SK-N-MC (cell line): ENCODE results near the gene RFX2.
"Not testable (repeated sequence)": the region's sequence is repeated elsewhere in the genome, so short reads cannot be mapped to it uniquely, and the experiment has no call there.

Source experiments
- DNase-seq: peaks from one replicate; pipeline ENCODE4 v3.0.0-alpha.2; 2011; ENCODE audit warnings: low read depth, low spot score
- H3K27ac ChIP-seq: fragments of 200-600 bp; sonication (generic); 2 replicates; pipeline ENCODE4 v1.5.1; 2016; ENCODE audit warnings: mixed run types
- H3K36me3 ChIP-seq: fragments of 200-600 bp; sonication (generic); 2 replicates; pipeline ENCODE4 v1.6.1; 2017; ENCODE audit warnings: antibody characterized with exemption, low read length, mixed read lengths; ENCODE audit not compliant: insufficient read depth
- H3K4me3 ChIP-seq: fragments of 200-600 bp; sonication (generic); 2 replicates; pipeline ENCODE4 v1.5.1; 2016
- H3K9ac ChIP-seq: fragments of 200-600 bp; sonication (generic); 2 replicates; pipeline ENCODE4 v1.8.0; 2017; ENCODE audit warnings: mixed run types, mixed read lengths; ENCODE audit not compliant: insufficient read length
- H3K9me3 ChIP-seq: fragments of 200-600 bp; sonication (generic); 2 replicates; pipeline ENCODE4 v1.6.1; 2017; ENCODE audit warnings: low read depth, mild to moderate bottlenecking, antibody characterized with exemption, low read length, moderate library complexity, mixed read lengths
- EZH2 ChIP-seq: fragments of 200-600 bp; sonication (generic); IDR thresholded peaks from one replicate; pipeline ENCODE4 v1.6.1; 2017; ENCODE audit warnings: antibody characterized with exemption
- FOXP2 ChIP-seq: optimal IDR thresholded peaks from 2 replicates; pipeline ENCODE3; 2011; ENCODE audit warnings: mild to moderate bottlenecking, moderate library complexity; ENCODE audit not compliant: insufficient read depth; ENCODE audit errors: extremely low read length, control extremely low read depth
- POLR2AphosphoS5 ChIP-seq: IDR thresholded peaks from 2 replicates; pipeline ENCODE4 v1.6.1; 2012; ENCODE audit warnings: mild to moderate bottlenecking, low read depth, low read length, borderline replicate concordance

RFX2 gene

DNA sequence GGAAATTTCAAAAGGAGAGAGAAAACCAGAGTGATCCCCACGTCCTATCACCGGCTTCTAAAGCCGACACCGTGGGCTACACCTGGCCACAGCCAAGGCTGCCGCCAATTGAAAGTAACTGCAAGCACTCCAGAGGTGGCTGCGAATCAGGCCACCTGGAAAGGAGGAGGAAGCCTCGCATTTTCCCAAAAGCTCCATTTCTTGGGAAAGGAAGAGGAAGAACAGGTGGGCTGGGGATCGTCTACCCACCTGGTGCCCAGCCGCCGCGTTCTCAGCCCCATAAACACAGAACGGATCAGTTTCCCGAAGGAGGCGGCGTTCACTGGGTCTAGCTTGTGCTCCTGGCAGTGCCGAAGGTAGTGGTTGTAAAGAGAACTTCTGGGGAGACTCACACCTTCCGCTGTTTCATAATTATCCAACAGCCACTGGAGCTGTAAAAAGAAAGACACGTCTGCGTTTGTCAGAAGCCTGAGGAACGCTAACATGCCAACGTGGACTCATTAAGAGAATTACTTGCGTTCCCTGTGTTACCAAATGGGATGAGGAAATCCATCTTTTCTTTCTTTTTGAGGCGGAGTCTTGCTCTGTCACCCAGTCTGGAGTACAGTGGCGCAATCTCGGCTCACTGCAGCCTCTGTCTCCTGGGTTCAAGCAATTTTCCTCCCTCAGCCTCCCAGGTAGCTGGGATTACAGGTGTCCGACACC is 94.3 kb downstream of the RFX2 start:
- Histone ChIP-seq H3K9ac (no peak overlapping the region), H3K4me3 (no peak overlapping the region), H3K36me3 (no peaks in the 10 kb centered on the region), H3K27ac (no peak overlapping the region), H3K9me3 (no peaks in the 10 kb centered on the region)
- TF ChIP-seq POLR2AphosphoS5 (no peak), EZH2 (no peak), FOXP2 (no peak)
- no peak for DNase-seq

DNA sequence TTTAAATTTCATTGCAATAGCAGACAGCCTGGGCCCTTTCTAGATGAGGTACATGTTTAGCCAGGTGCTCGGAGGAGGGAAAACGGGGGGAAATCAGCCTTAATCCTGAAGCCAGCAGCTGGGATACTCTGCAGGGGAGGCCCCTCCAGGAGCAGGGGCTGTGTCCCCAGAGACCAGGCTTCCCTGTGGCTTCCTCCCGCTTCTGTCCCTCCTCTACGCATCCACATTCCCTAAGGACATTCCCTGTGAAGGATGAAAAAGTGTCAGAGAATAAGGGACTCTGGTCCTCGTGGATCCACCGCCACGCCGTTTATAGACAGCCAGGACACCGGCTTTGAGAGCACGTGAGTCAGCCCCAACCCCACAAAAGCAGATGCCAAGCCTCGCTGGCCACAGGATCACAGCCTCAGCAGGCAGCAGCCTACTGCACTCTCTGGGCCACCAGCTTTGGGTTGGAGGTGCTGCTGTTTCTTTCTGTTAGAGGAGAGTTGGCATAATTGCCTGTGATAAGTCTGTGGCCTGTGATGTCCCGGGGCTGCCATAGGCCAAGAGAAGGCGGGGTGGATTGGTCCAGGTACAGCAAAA is 95.7 kb downstream of the RFX2 start:
- DNase-seq = no peak
- Histone ChIP-seq H3K27ac (no peak overlapping the region), H3K36me3 (no peaks in the 10 kb centered on the region), H3K9me3 (no peaks in the 10 kb centered on the region), H3K9ac (no peak overlapping the region), H3K4me3 (no peak overlapping the region)
- TF ChIP-seq POLR2AphosphoS5 (no peak), FOXP2 (no peak), EZH2 (no peak)

DNA sequence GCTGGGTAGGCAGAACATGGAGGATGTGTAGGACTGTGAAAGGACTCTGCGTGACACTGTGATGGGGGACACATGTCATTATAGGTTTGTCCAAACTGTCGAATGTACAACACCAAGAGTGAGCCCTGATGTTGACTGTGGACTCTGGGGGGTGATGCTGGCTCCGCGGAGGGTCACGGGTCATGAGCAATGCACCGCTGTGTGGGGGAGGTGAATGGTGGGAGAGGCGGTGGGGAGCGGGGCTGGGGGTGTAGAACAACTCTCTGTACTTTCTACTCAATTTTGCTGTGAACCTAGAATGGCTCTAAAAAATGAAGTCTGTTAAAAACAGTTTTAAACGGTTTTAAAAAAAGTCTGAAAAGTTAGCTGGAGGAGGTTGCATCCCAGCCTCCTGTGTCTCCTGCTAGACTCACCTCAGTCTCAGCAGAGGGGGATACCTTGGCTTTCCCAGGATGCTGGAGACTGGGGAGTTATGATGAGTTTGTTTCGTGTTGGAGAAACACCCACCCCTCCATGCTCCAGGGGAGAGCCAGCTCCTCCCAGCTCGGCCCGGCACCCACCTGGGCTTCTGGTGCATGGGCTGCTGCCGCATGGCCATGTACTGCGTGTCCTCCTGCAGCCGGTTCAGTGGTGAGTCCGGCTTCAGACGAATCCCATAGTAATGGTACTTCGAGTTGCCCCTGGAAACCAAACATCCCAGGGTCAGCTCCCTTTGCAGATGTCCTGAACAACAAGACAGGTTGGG is 97.7 kb downstream of the RFX2 start:
- H3K27ac ChIP-seq = no peak overlapping the region
- H3K9ac ChIP-seq = no peak overlapping the region

DNA sequence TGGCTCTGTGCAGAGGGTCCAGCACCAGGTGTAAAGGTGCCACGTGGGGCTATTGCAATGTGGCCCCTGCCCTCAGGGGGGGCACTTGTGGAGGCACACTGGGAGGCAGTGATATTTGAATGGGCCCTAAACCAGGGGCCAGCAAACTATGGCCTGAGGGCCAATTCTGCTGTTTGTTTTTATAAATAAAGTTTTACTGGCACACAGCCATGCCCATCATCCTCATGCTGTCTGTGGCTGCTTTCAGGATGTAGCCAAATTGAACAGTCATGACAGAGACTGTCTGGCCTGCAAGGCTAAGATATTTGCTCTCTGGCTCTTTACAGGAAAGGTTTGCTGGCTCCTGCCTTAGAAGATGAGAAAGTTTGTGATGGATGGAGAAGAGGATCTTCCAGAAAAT is 98.5 kb downstream of the RFX2 start:
- H3K9me3 ChIP-seq = no peaks in the 10 kb centered on the region
- H3K4me3 ChIP-seq = no peak overlapping the region
- DNase-seq = no peak
- H3K9ac ChIP-seq = no peak overlapping the region
- TF ChIP-seq POLR2AphosphoS5 = no peak
- no peak for TF ChIP-seq FOXP2
- TF ChIP-seq EZH2 = no peak
- no peak overlapping the region for H3K27ac ChIP-seq
- H3K36me3 ChIP-seq = no peaks in the 10 kb centered on the region

More for the DNA sequence above, 97.7 kb downstream of the RFX2 start:
- Histone ChIP-seq H3K36me3 (no peaks in the 10 kb centered on the region), H3K4me3 (no peak overlapping the region), H3K9me3 (no peaks in the 10 kb centered on the region)
- TF ChIP-seq POLR2AphosphoS5 = no peak
- no peak for TF ChIP-seq FOXP2
- TF ChIP-seq EZH2 = no peak
- no peak for DNase-seq

DNA sequence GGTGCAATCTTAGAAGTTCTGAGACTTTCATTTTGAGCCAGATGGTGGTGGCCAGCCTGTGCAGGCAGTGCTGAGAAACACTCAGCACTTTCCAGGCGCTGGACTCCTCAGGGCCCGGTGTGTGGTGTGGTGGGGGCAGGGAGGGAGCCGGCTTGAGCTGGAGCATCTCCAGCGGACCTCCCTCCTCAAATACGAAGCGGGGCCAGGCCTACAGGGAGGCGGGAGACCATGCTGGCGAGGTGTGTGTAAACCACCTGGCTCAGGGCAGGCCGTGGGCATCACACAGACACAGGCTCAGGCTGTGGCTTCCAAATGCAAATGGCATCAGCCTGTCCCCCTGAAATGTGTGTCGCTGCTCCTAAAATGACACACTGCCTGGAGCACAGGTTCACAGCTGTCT is 99.1 kb downstream of the RFX2 start:
- no peak for TF ChIP-seq FOXP2
- TF ChIP-seq POLR2AphosphoS5 = no peak
- no peak for TF ChIP-seq EZH2
- no peak for DNase-seq
- Histone ChIP-seq H3K4me3 (no peak overlapping the region), H3K36me3 (no peaks in the 10 kb centered on the region), H3K9ac (no peak overlapping the region), H3K9me3 (no peaks in the 10 kb centered on the region), H3K27ac (no peak overlapping the region)

DNA sequence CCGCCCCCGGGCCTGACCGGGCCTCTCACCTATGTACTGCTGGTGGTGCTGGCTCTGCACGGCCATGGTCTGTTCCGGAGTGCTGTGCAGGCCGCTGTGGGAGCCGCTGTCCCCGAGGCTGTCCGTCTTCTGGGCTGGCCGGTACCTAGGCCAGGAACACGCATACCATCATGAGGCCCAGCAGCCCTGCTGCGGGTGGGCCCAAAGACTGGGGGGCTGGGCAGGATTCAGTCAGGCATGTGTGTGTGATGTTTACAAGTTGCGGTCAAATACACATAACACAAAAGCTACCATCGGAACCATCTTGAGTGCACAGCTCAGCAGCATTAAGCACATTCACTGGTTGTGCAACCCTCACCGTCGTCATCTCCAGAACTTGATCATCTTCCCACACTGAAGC is 100.2 kb downstream of the RFX2 start:
- no peaks in the 10 kb centered on the region for H3K9me3 ChIP-seq
- H3K27ac ChIP-seq = no peak overlapping the region
- H3K9ac ChIP-seq = no peak overlapping the region
- no peak for TF ChIP-seq POLR2AphosphoS5
- no peak for TF ChIP-seq EZH2
- no peak for TF ChIP-seq FOXP2
- H3K36me3 ChIP-seq = no peaks in the 10 kb centered on the region
- no peak overlapping the region for H3K4me3 ChIP-seq
- DNase-seq = no peak

DNA sequence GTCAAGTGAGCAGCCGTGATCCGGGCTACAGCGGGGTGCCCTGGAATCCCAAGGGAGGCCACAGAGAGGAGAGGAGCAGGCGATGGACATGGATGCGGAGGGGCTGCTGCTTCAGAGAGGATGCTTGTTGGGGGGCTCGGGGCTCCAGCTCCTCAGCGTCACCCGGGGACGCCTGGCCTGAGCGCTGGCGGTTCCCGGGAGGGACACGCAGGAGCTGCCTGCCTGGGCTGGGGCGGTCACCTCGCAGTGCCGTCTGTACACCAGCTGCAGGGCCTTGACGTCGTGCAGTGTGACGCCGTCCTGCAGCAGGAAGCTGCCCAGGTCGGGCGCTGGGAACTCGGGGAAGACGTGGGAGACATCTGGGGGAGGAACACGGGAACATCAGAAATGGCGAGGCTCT is 102.4 kb downstream of the RFX2 start:
- no peak for DNase-seq
- no peaks in the 10 kb centered on the region for H3K36me3 ChIP-seq
- no peak overlapping the region for H3K27ac ChIP-seq
- H3K4me3 ChIP-seq = no peak overlapping the region
- H3K9ac ChIP-seq = no peak overlapping the region
- H3K9me3 ChIP-seq = no peaks in the 10 kb centered on the region
- TF ChIP-seq EZH2 = no peak
- TF ChIP-seq POLR2AphosphoS5 = no peak
- TF ChIP-seq FOXP2 = no peak

DNA sequence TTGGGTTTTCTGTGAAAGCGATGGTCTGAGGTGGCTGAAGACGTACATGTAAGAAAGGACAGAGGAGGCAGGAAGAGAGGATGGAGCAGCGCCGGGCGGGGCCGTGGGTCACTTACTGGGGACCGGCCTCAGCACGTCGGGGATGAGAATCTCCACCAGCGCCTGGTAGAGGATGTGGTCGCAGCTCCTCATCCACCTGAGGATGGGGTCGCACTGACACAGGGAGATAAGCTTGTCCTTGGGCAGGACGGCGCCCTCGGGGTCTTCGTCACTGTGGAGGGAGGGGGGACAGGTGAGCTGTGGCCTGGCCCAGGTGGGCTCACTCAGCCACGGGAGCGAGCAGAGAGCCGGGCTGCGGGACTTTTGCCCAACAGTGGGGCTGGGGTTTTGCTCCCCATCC is 103.4 kb downstream of the RFX2 start:
- Histone ChIP-seq H3K36me3 (no peaks in the 10 kb centered on the region), H3K4me3 (no peak overlapping the region), H3K9ac (no peak overlapping the region), H3K27ac (no peak overlapping the region), H3K9me3 (no peaks in the 10 kb centered on the region)
- TF ChIP-seq POLR2AphosphoS5 (no peak), FOXP2 (no peak), EZH2 (no peak)
- DNase-seq = no peak

DNA sequence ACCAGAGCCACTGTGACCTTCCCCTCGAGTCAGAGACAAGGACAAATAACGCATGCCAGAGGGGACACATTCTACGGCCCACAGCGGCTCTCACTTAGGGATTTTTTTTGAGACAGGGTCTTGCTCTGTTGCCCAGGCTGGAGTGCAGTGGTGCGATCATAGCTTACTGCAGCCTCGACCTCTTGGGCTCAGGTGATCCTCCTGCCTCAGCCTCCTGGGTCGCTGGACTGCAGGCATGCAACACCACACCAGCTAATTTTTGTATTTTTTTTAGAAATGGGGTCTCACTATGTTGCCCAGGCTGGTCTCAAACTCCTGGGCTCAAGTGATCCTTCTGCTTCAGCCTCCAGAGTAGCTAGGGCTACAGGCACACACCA is 104.2 kb downstream of the RFX2 start:
- H3K4me3 ChIP-seq, H3K27ac ChIP-seq, H3K36me3 ChIP-seq, H3K9ac ChIP-seq, H3K9me3 ChIP-seq, DNase-seq: not testable (repeated sequence)
